Measurements from ENCODE around the gene FRG1.
"Not testable (repeated sequence)": the region's sequence is repeated elsewhere in the genome, so short reads cannot be mapped to it uniquely, and the experiment has no call there.

The FRG1 gene

GRCh38 chr4:189979196-189980047, 38.8 kb downstream of the FRG1 start:
- Mint-ChIP-seq H3K4me1 (no peaks in the 10 kb centered on the region), H3K4me3 (no peak overlapping the region), H3K27me3 (no peaks in the 10 kb centered on the region), H3K36me3 (no peaks in the 10 kb centered on the region), H3K9me3 (no peaks in the 10 kb centered on the region), H3K27ac (no peak overlapping the region)

GRCh38 chr4:189980292-189980691, 39.6 kb downstream of the FRG1 start:
- H3K27ac Mint-ChIP-seq, H3K4me1 Mint-ChIP-seq: not testable (repeated sequence)

DNA sequence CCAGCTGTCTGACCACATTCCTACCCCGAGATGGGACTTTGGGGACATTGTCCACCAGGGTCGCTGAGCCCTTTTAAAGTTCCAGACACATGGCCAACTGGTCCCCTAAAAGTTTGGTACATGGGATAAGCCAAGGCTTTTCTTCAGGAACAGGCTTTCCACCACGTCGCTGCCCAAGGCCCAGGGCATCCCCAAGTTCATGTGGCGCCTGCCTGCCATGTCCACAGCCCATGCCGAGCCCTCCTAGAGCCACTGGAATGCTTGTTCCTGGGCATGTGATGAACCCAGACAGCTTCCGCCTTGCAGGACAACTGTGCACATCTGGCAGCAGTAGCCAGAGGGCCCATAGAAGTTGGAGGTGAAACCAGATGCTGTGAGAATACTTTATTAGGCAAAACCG, 41.3 kb downstream of the FRG1 start:
- H3K36me3 Mint-ChIP-seq: no peaks in the 10 kb centered on the region
- H3K4me1 Mint-ChIP-seq: no peaks in the 10 kb centered on the region
- H3K27ac Mint-ChIP-seq: peak overlapping the region; percentile 8

More at GRCh38 chr4:189980292-189980691, 39.6 kb downstream of the FRG1 start:
- H3K36me3 Mint-ChIP-seq, H3K4me3 Mint-ChIP-seq, H3K27me3 Mint-ChIP-seq, H3K9me3 Mint-ChIP-seq: not testable (repeated sequence)

DNA sequence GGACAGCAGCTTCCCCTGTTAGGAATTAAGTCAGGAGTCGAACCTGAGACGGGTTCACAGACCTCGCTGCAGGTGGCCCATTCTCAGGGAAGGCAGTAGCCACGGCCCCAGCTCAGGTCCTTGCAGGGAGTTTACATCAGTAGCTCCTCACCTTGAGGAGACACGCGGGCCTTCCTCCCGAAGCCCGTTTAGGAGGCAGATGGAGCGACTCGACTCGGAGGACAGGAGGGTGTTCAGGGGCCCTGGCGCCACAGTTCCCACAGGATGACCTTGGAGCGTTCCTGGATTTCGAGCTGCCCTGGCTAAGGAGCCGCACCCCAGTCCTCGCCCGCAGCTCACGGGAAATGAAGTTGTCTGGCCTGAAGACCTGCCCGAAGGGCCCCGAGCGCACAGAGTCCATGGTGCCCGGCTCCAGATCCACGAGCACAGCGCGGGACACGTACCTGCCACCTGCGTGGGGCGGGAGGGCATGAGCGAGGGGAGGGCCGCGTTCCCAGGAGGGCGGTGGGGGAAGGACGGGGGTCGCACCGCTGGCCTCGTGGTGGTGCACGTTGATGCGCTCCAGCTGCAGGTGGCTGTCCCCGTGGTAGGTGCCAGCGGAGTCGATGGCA, 43.3 kb downstream of the FRG1 start:
- H3K4me3 Mint-ChIP-seq, H3K9me3 Mint-ChIP-seq, H3K27me3 Mint-ChIP-seq, H3K36me3 Mint-ChIP-seq, H3K4me1 Mint-ChIP-seq, H3K27ac Mint-ChIP-seq: not testable (repeated sequence)

More for the DNA sequence above, 41.3 kb downstream of the FRG1 start:
- Mint-ChIP-seq H3K4me3 (no peak overlapping the region), H3K9me3 (no peaks in the 10 kb centered on the region), H3K27me3 (no peaks in the 10 kb centered on the region)

DNA sequence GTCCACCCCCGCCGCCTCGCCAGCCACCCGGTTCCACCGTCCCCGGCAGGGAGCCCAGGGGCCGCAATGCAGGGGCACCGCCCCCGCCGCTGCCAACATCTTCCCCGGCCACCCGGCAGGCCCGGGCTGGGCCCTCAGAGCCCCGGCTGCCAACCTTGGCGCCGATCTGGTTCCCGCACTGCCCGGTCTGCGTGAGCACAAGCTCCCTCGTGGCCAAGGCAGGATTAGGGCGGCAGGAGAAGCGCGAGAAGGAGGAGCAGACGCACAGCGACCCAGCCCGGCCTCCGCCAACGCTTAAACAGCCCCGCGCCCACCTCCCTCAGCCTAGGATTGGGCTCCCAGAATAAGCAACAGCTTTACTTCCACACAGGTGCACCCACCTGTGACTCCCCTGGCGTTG, 44.0 kb downstream of the FRG1 start:
- not testable (repeated sequence) for H3K4me1 Mint-ChIP-seq, H3K9me3 Mint-ChIP-seq, H3K27ac Mint-ChIP-seq

GRCh38 chr4:189985651-189986243, 45.1 kb downstream of the FRG1 start:
- not testable (repeated sequence) for H3K4me1 Mint-ChIP-seq, H3K27me3 Mint-ChIP-seq, H3K27ac Mint-ChIP-seq, H3K9me3 Mint-ChIP-seq, H3K36me3 Mint-ChIP-seq, H3K4me3 Mint-ChIP-seq

More for the DNA sequence above, 44.0 kb downstream of the FRG1 start:
- not testable (repeated sequence) for H3K27me3 Mint-ChIP-seq, H3K4me3 Mint-ChIP-seq, H3K36me3 Mint-ChIP-seq

GRCh38 chr4:189988877-189989431, 48.3 kb downstream of the FRG1 start:
- peaks cover 3% of the 10 kb centered on the region for H3K27me3 Mint-ChIP-seq

GRCh38 chr4:189989941-189990340, 49.3 kb downstream of the FRG1 start:
- H3K27me3 Mint-ChIP-seq, H3K36me3 Mint-ChIP-seq, H3K27ac Mint-ChIP-seq, H3K9me3 Mint-ChIP-seq, H3K4me1 Mint-ChIP-seq, H3K4me3 Mint-ChIP-seq: not testable (repeated sequence)

More at GRCh38 chr4:189988877-189989431, 48.3 kb downstream of the FRG1 start:
- no peaks in the 10 kb centered on the region for H3K9me3 Mint-ChIP-seq
- H3K36me3 Mint-ChIP-seq: no peaks in the 10 kb centered on the region
- H3K4me3 Mint-ChIP-seq: no peak overlapping the region
- no peaks in the 10 kb centered on the region for H3K4me1 Mint-ChIP-seq
- H3K27ac Mint-ChIP-seq: no peak overlapping the region
